Measurements from ENCODE around the gene ID3.
A peak's percentile ranks its signal among the peaks of the same experiment; 100 is the strongest.

ID3 gene

GRCh38 chr1:23555986-23556634 is 3.2 kb downstream of the ID3 start:
- TF ChIP-seq EZH2 (IDR thresholded peaks at IDR 0.05; ENCODE audit: borderline replicate concordance, low read length): no peak
- no peak for TF ChIP-seq CTCF (IDR thresholded peaks at IDR 0.05; ENCODE audit: low read length)
- peaks cover 75% of the 10 kb centered on the region for H3K4me1 ChIP-seq (ENCODE audit: insufficient read depth, low read length, severe bottlenecking)
- H3K9ac ChIP-seq (ENCODE audit: low read length): peak overlapping the region; percentile 92
- peaks cover 25% of the 10 kb centered on the region for H3K36me3 ChIP-seq (ENCODE audit: insufficient read depth, low read length)
- H4K20me1 ChIP-seq (ENCODE audit: insufficient read depth, low read length): no peaks in the 10 kb centered on the region
- peak overlapping the region; percentile 95 for H3K4me3 ChIP-seq (ENCODE audit: low read depth, low read length, poor library complexity, severe bottlenecking)
- H3K27me3 ChIP-seq (ENCODE audit: insufficient read depth, low read length): no peaks in the 10 kb centered on the region
- peaks cover 14% of the 10 kb centered on the region for H3K79me2 ChIP-seq (ENCODE audit: insufficient read depth, low read length)
- H3K9me2 ChIP-seq (ENCODE audit: low read depth, low read length): no peaks in the 10 kb centered on the region
- H3F3A ChIP-seq (ENCODE audit: insufficient read depth, low read length): peaks cover 25% of the 10 kb centered on the region
- H3K4me2 ChIP-seq (ENCODE audit: low read length): peak overlapping the region; percentile 87
- no peak overlapping the region for H2AFZ ChIP-seq (ENCODE audit: low read length)
- H3K9me3 ChIP-seq (ENCODE audit: low read length): no peaks in the 10 kb centered on the region
- H3K27ac ChIP-seq (ENCODE audit: low read depth, low read length, poor library complexity, severe bottlenecking): peak overlapping the region; percentile 91

- Histone ChIP-seq H2AFZ (ENCODE audit: low read length) (no peak overlapping the region), H3K9me2 (ENCODE audit: low read depth, low read length) (no peaks in the 10 kb centered on the region), H3K79me2 (ENCODE audit: insufficient read depth, low read length) (peaks cover 14% of the 10 kb centered on the region), H3F3A (ENCODE audit: insufficient read depth, low read length) (peaks cover 25% of the 10 kb centered on the region), H3K27ac (ENCODE audit: low read depth, low read length, poor library complexity, severe bottlenecking) (peak overlapping the region; percentile 91), H3K36me3 (ENCODE audit: insufficient read depth, low read length) (peaks cover 25% of the 10 kb centered on the region), H3K27me3 (ENCODE audit: insufficient read depth, low read length) (no peaks in the 10 kb centered on the region), H3K4me3 (ENCODE audit: low read depth, low read length, poor library complexity, severe bottlenecking) (peak overlapping the region; percentile 95), H3K4me2 (ENCODE audit: low read length) (peak overlapping the region; percentile 87), H3K4me1 (ENCODE audit: insufficient read depth, low read length, severe bottlenecking) (peaks cover 75% of the 10 kb centered on the region), H3K9ac (ENCODE audit: low read length) (peak overlapping the region; percentile 92), H3K9me3 (ENCODE audit: low read length) (no peaks in the 10 kb centered on the region), H4K20me1 (ENCODE audit: insufficient read depth, low read length) (no peaks in the 10 kb centered on the region)
- no peak for TF ChIP-seq EZH2 (IDR thresholded peaks at IDR 0.05; ENCODE audit: borderline replicate concordance, low read length)
- TF ChIP-seq CTCF (IDR thresholded peaks at IDR 0.05; ENCODE audit: low read length): no peak
Observed at GRCh38 chr1:23555270-23555985, 3.9 kb downstream of the ID3 start.

GRCh38 chr1:23554481-23555269 is 4.6 kb downstream of the ID3 start:
- Histone ChIP-seq H3K4me1 (ENCODE audit: insufficient read depth, low read length, severe bottlenecking) (peaks cover 72% of the 10 kb centered on the region), H3K4me2 (ENCODE audit: low read length) (peak overlapping the region; percentile 90), H3F3A (ENCODE audit: insufficient read depth, low read length) (peaks cover 25% of the 10 kb centered on the region), H3K9me3 (ENCODE audit: low read length) (no peaks in the 10 kb centered on the region), H3K79me2 (ENCODE audit: insufficient read depth, low read length) (peaks cover 14% of the 10 kb centered on the region), H3K9me2 (ENCODE audit: low read depth, low read length) (no peaks in the 10 kb centered on the region), H3K36me3 (ENCODE audit: insufficient read depth, low read length) (peaks cover 25% of the 10 kb centered on the region), H4K20me1 (ENCODE audit: insufficient read depth, low read length) (no peaks in the 10 kb centered on the region), H3K9ac (ENCODE audit: low read length) (peak overlapping the region; percentile 92), H3K27me3 (ENCODE audit: insufficient read depth, low read length) (no peaks in the 10 kb centered on the region), H3K27ac (ENCODE audit: low read depth, low read length, poor library complexity, severe bottlenecking) (peak overlapping the region; percentile 91), H3K4me3 (ENCODE audit: low read depth, low read length, poor library complexity, severe bottlenecking) (peak overlapping the region; percentile 95), H2AFZ (ENCODE audit: low read length) (no peak overlapping the region)
- TF ChIP-seq CTCF (IDR thresholded peaks at IDR 0.05; ENCODE audit: low read length) (peak; percentile 40), EZH2 (IDR thresholded peaks at IDR 0.05; ENCODE audit: borderline replicate concordance, low read length) (no peak)
